Measurements from ENCODE around the gene SLC43A2. TPM values are rescaled to one million over a fixed set of nuclear protein-coding genes. Genes with fewer than 3 reads are reported as not detected.

Gene SLC43A2
- total RNA-seq, 1 experiment from 2014 or later = 12.6 TPM

- no peaks in the 10 kb centered on the region for H3K9me3 ChIP-seq (ENCODE audit: control insufficient read depth in 1 of 2, insufficient read depth in 1 of 2, low read depth in 1 of 2, low read length in 2 of 2)
- H4K20me1 ChIP-seq (ENCODE audit: insufficient read depth) = no peaks in the 10 kb centered on the region
- H3K4me2 ChIP-seq (ENCODE audit: low read length) = no peak overlapping the region
- no peak overlapping the region for H3K9ac ChIP-seq (ENCODE audit: low read length)
- ChIA-PET CTCF (no interaction called here), RAD21 (ENCODE audit: low non-redundant PET in 1 of 2, low total read pairs in 2 of 2, uncharacterized antibody in 2 of 2, unreplicated experiment in 2 of 2) (interaction anchor here in 1 of 2 experiments (0.7 kb wide), 1 partner anchor 621 kb away, joined by 3 read pairs; no protein-coding TSS in a partner anchor), POLR2A (no interaction called here)
- no peaks in the 10 kb centered on the region for H3K36me3 ChIP-seq (ENCODE audit: control insufficient read depth in 1 of 2, insufficient read depth in 2 of 2, low read length in 2 of 2)
- peaks cover 23 to 44% of the 10 kb centered on the region in 2 experiments for H3K4me1 ChIP-seq (ENCODE audit: control insufficient read depth in 1 of 2, insufficient read depth in 2 of 2, low read length in 2 of 2)
- H3K27me3 ChIP-seq (ENCODE audit: insufficient read depth, low read length) = no peaks in the 10 kb centered on the region
- no peaks in the 10 kb centered on the region for H3K9me2 ChIP-seq (ENCODE audit: insufficient read depth)
- H3K27ac ChIP-seq (ENCODE audit: low read depth, low read length) = no peak overlapping the region
- H3K79me2 ChIP-seq (ENCODE audit: insufficient read depth, low read length) = no peaks in the 10 kb centered on the region
- H3K4me3 ChIP-seq (replicated peaks in 1 of 2; ENCODE audit: low read depth in 1 of 2, low read length in 2 of 2) = no peak overlapping the region
- H2AFZ ChIP-seq (ENCODE audit: low read depth, low read length, poor library complexity, severe bottlenecking) = no peak overlapping the region
- intact Hi-C loops (cut with micrococcal nuclease) = no loop called here
- BruUV-seq (replicated peaks) = no TSS peak
- TF ChIP-seq, protein P1, sequence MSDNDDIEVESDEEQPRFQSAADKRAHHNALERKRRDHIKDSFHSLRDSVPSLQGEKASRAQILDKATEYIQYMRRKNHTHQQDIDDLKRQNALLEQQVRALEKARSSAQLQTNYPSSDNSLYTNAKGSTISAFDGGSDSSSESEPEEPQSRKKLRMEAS (IDR thresholded peaks at IDR 0.05) = no peak
- no peak for TF ChIP-seq REST (IDR thresholded peaks at IDR 0.05; ENCODE audit: low read depth)
- TF ChIP-seq, protein P2, sequence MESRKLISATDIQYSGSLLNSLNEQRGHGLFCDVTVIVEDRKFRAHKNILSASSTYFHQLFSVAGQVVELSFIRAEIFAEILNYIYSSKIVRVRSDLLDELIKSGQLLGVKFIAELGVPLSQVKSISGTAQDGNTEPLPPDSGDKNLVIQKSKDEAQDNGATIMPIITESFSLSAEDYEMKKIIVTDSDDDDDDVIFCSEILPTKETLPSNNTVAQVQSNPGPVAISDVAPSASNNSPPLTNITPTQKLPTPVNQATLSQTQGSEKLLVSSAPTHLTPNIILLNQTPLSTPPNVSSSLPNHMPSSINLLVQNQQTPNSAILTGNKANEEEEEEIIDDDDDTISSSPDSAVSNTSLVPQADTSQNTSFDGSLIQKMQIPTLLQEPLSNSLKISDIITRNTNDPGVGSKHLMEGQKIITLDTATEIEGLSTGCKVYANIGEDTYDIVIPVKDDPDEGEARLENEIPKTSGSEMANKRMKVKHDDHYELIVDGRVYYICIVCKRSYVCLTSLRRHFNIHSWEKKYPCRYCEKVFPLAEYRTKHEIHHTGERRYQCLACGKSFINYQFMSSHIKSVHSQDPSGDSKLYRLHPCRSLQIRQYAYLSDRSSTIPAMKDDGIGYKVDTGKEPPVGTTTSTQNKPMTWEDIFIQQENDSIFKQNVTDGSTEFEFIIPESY (IDR thresholded peaks at IDR 0.05; ENCODE audit: extremely low read depth, insufficient replicate concordance, low read length) = no peak
- TF ChIP-seq EZH2phosphoT487 (IDR thresholded peaks at IDR 0.05; ENCODE audit: borderline replicate concordance) = no peak
- no peak for TF ChIP-seq POLR2A (IDR thresholded peaks at IDR 0.05; ENCODE audit: borderline replicate concordance, extremely low read depth, insufficient read depth, insufficient read length)
- TF ChIP-seq SIN3A (IDR thresholded peaks at IDR 0.05; ENCODE audit: low read depth) = no peak
- no peak for TF ChIP-seq SP1 (IDR thresholded peaks at IDR 0.05; ENCODE audit: low read depth)
- no peak for TF ChIP-seq ELF1 (IDR thresholded peaks at IDR 0.05; ENCODE audit: borderline replicate concordance, low read depth)
- no peak for TF ChIP-seq ZFX (IDR thresholded peaks at IDR 0.05)
- TF ChIP-seq, protein P3, sequence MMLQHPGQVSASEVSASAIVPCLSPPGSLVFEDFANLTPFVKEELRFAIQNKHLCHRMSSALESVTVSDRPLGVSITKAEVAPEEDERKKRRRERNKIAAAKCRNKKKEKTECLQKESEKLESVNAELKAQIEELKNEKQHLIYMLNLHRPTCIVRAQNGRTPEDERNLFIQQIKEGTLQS (IDR thresholded peaks at IDR 0.05) = no peak
- TF ChIP-seq CEBPB (IDR thresholded peaks at IDR 0.05; ENCODE audit: low read depth) = no peak
- no peak for TF ChIP-seq ZNF274 (IDR thresholded peaks at IDR 0.05; ENCODE audit: low read depth, low read length)
- TF ChIP-seq CBX3 (IDR thresholded peaks at IDR 0.05; ENCODE audit: low read depth) = no peak
- TF ChIP-seq SRF (IDR thresholded peaks at IDR 0.05; ENCODE audit: low read depth) = no peak
- TF ChIP-seq TCF7L2 (IDR thresholded peaks at IDR 0.05; ENCODE audit: borderline replicate concordance, extremely low read depth, insufficient read depth, insufficient read length) = no peak
- no peak for ATAC-seq
- no peak for DNase-seq (ENCODE audit: low read depth, low spot score)
Observed at GRCh38 chr17:1623057-1623630, 5.5 kb downstream of the SLC43A2 start.
